NCI-H2196 (cell line): ENCODE results near the gene MYOD1.
A peak's percentile ranks its signal among the peaks of the same experiment; 100 is the strongest.

Experiments
- DNase-seq: peaks from one replicate; lab custom pipeline; 2025; ENCODE audit not compliant: unreplicated experiment; lab: John Stamatoyannopoulos, UW

Gene MYOD1

GRCh38 chr11:17700991-17701390 is 18.4 kb upstream of the MYOD1 start:
- DNase-seq = no peak

GRCh38 chr11:17702876-17703275 is 16.5 kb upstream of the MYOD1 start:
- DNase-seq = no peak

- no peak for DNase-seq
Measured at GRCh38 chr11:17703951-17704350, 15.4 kb upstream of the MYOD1 start.

DNA sequence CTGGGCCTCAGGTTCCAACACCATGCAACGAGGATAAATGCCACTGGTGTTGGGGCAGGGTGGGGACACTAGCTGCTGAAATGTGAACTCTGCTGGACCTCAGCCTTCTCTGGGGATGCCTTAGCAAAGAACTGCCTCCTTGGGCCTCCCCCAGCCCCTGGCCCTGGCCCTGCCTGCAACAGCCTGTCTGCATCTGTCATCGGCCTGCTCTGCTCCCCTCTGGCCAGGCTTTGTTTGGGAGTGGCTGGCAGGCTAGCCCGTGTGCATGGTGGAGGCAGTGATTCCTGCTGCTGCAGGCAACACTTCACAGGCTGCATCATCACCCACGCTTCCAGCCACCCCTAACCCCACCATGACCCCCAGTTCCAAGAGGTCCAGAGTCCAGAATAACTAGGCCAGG is 11.5 kb upstream of the MYOD1 start:
- DNase-seq = no peak

DNA sequence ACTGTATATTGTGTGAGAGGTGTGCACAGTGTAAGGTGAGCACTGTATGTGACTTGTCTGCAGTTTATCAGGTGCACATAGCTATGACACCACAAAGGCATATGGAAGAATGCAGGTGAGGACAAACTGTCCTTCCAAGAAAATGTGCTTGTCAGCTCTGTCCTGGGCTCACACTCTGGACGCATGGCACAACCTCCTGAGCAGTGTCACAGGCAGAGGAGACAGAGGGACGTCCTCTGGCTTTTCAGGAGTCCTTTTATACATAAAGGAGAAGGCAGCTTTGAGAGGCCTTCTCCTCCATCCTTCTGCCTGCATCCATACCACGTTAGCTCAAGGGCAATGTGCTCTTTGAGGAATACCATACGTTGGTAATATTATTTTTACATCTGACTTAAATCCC is 7.5 kb upstream of the MYOD1 start:
- DNase-seq = no peak

DNA sequence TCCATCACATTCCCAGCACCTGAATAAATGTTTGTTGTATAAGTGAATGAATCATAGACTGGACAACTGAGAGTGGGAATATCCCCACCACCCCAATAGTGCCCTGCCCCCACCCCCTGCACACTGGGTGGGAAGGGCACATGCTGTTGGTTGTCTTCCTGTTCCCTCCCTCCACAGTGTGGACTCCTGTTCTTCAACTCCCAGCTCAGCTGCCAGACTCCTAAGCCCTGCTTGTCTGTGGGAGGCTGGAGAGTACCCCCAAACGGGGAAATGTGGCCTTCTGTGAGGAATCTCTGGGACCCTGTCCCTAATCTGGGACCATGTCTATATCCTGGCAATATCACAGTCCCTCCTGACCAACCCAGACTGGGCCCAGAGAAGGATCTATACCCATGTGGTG is 5.5 kb upstream of the MYOD1 start:
- no peak for DNase-seq

GRCh38 chr11:17714356-17714854 is 5.0 kb upstream of the MYOD1 start:
- DNase-seq = no peak

DNA sequence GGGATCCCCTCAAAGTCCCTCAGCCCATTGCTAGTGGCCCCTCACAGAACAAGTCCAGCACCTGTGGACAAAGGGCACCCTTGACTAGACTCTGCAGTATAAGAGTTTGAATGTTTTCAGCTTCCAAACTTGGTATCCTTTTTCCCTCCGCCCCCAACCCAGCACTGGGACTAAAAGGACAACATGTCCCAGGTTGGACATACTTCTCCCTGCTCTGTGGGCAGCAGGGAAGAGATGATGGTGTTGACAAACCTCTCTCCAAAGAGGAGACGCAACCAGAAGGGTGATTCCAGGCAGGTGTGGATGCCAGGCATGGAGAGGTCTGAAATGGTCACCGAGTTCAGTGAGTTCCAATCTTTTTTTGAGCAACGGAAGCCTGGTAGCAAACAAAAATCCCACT is 4.5 kb upstream of the MYOD1 start:
- no peak for DNase-seq

GRCh38 chr11:17716807-17717206 is 2.6 kb upstream of the MYOD1 start:
- DNase-seq = no peak

- no peak for DNase-seq
Measured at GRCh38 chr11:17718015-17718414, 1.4 kb upstream of the MYOD1 start.

DNA sequence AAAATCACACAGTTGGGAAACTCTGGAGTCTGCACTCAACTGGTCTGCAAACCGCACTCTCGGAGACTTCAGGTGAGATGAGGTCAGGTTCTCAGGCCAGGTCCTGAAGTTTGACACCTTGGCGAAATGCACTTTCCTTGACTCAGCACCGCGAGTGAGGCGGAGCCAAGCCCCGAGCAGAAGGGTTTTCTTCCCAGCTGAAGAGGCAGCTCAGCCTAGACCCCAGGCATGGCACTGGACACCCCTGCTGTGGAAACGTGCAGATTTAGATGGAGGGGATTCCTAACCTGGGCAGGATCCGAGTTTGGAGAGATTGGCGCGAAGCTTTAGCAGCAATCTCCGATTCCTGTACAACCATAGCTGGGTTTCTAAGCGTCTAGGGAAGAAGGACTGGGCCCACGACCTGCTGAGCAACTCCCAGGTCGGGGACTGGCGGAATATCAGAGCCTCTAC is 835 bp upstream of the MYOD1 start:
- DNase-seq = no peak

DNA sequence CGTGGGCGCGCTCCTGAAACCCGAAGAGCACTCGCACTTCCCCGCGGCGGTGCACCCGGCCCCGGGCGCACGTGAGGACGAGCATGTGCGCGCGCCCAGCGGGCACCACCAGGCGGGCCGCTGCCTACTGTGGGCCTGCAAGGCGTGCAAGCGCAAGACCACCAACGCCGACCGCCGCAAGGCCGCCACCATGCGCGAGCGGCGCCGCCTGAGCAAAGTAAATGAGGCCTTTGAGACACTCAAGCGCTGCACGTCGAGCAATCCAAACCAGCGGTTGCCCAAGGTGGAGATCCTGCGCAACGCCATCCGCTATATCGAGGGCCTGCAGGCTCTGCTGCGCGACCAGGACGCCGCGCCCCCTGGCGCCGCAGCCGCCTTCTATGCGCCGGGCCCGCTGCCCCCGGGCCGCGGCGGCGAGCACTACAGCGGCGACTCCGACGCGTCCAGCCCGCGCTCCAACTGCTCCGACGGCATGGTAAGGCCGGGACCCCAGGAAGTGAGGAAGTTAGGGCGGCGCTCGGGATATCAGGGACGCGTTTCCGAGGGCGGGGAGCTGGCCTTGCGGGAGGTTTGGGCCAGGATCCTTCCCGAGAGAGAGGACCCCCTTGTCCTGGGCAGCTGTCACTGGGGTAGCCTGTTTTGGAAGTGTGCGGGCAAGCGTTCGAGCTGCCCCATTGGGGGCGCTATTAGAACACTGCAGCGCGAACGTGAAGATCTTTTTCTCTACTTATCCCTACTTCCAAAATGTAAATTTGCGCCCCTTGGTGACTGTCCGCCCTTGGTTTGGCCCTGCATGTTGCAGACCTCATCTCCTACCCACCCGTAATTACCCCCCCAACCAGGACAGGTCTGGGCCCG is 796 bp downstream of the MYOD1 start:
- DNase-seq = no peak

- DNase-seq = no peak
Measured at GRCh38 chr11:17720796-17721171, 1.4 kb downstream of the MYOD1 start.

- no peak for DNase-seq
Measured at GRCh38 chr11:17721242-17721999, 2.0 kb downstream of the MYOD1 start.

DNA sequence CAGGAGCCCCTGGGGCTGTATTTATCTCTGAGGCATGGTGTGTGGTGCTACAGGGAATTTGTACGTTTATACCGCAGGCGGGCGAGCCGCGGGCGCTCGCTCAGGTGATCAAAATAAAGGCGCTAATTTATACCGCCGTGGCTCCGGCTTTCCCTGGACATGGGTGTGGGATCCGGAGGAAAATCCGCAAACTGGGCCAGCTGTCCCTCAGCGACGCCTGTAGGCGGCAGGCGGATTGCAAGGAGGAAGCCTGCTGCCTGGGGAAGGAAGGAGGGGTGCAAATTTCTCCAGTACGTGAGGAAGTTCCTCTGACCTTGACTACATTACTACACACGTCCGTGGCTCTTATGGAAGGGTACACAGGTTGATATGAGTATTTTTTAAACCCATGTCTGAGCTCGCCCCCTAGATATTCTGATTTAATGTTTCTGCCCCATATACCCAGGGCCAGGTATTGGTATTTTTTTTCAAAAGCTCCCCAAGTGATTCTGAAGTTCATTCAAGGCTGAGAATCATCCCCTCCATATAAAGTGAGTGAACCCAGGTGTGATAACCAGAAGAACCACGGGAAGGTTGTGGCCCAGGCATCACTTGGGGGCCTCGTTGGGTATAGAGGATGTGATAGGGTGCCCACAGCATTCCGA is 2.8 kb downstream of the MYOD1 start:
- peak; percentile 31 for DNase-seq

DNA sequence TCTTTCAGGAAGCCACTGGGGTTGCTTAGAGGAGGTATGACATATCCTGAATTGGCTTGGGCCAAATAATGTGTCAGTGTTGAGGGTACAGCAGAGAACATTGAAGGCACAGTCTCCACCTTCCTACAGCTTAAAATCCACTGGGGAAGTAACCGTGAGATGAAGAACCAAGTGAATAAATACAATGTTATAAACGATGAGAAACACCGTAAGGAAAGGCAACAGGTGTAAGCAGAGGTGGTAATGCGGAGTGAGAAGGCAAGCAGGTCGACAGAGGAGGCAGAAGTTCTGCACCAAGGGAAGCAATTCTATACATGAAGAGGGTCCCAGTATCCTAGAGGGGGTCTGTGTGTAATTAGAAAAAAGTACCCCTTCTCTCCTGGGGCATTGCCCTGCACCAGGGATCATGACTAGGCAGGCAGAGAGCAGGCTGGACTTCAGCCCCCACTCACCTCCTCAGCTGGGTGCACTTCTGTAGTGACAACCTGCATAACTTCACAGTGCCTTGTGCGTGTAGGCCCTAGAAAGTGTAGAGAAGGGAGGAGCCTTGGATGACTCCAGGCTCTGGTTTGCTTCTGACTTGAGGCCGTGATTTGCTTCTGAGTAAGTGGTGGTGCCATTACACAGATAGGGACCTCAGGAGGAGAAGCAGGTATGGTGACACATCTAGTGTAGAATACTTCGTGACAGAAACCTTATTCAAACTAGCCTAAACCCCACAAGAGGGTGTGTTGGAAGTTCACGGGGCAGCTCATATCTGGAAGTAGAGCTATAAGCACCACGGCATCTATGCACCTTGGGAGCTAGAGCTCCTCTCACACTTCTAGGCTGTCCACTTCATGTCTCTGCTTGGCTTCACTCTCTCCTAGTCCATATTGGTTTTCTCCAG is 4.9 kb downstream of the MYOD1 start:
- no peak for DNase-seq

- DNase-seq = no peak
Measured at GRCh38 chr11:17725174-17725573, 5.8 kb downstream of the MYOD1 start.

DNA sequence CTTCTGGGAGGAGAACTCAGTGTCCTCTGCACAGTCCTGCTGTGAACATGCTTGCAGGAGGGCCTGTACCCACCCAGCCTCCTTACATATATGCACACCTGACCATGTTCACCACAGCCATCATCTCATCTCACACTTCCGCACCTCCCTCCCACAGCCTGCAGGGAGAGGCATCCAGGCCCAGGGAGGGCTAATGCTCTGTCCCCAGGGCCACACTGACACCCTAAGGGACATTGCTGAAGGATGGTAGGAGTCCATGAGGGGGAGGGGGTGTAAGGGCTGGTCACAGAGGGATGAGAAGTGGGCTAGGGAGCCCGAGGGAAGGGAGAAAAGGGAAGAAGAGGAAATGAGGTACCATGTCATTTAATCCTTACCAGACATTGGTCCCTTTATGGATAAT is 10.8 kb downstream of the MYOD1 start:
- no peak for DNase-seq

- peak; percentile 96 for DNase-seq
Measured at GRCh38 chr11:17730608-17731462, 11.5 kb downstream of the MYOD1 start.

DNA sequence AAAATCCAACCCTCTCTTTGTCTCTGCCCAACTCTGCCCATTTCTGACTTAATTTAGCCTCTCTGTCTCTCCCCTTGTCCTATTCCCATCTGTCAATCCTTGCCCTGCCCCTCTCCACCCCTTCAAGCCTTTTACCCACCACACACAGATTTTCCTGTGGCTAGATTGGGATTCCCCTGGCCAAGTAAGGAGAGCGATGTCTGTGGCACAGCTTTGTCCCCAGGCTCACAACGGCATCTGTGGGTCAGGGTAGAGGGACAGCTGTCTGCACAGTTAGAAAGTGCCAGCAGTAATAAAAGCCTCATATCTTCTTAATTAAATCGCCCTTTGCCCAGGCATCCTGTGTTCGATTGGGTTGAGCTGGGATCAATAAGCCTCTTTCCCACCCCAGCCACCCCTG is 13.9 kb downstream of the MYOD1 start:
- no peak for DNase-seq
